ENCODE data around the gene PTPRJ. TPM values are rescaled to one million over a fixed set of nuclear protein-coding genes. Genes with fewer than 3 reads are reported as not detected.

Gene PTPRJ
- total and polyA plus RNA-seq, 10 donors, result 6.4 to 135 (median 74.6) TPM

DNA sequence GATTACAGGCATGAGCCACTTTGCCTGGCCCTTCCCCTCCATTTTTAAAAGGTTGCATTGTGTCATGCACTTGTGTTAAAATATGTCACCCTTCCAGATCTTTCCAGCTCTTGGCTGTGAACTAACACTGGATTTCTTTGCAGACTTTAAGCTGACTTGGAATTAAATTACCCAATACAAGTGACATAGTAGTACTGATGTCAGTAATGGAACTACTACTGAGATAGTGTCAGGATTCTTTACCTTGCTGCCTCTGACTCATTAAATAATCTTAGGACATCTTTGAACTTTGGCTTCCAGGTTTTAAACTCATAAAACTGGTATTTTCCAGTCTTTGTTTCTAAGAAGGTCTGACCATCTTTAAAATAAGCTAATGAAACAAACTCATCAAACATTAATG, 184.5 kb downstream of the PTPRJ start:
- DNase-seq, result no peak
- H3K4me1 ChIP-seq, result peaks cover 0 to 12% (median 4%) of the 10 kb centered on the region in 6 donors
- intact Hi-C loops (cut with DNase I; ENCODE audit: low total_unique reads), result no loop called here
- TF ChIP-seq POLR2A (IDR thresholded peaks at IDR 0.05) (no peak), POLR2AphosphoS5 (IDR thresholded peaks at IDR 0.05) (no peak)
- TF ChIP-seq, protein P1, sequence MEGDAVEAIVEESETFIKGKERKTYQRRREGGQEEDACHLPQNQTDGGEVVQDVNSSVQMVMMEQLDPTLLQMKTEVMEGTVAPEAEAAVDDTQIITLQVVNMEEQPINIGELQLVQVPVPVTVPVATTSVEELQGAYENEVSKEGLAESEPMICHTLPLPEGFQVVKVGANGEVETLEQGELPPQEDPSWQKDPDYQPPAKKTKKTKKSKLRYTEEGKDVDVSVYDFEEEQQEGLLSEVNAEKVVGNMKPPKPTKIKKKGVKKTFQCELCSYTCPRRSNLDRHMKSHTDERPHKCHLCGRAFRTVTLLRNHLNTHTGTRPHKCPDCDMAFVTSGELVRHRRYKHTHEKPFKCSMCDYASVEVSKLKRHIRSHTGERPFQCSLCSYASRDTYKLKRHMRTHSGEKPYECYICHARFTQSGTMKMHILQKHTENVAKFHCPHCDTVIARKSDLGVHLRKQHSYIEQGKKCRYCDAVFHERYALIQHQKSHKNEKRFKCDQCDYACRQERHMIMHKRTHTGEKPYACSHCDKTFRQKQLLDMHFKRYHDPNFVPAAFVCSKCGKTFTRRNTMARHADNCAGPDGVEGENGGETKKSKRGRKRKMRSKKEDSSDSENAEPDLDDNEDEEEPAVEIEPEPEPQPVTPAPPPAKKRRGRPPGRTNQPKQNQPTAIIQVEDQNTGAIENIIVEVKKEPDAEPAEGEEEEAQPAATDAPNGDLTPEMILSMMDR (IDR thresholded peaks at IDR 0.05 in 8 of 11, conservative IDR thresholded peaks at IDR 0.05 in 3 of 11), result no peak
- H3K27ac ChIP-seq, result no peak overlapping the region
- no peaks in the 10 kb centered on the region for H3K9me3 ChIP-seq
- no peak overlapping the region for H3K4me3 ChIP-seq
- peaks cover 0 to 100% (median 59%) of the 10 kb centered on the region in 6 donors for H3K36me3 ChIP-seq
- H3K27me3 ChIP-seq (replicated peaks in 1 of 7), result no peaks in the 10 kb centered on the region

DNA sequence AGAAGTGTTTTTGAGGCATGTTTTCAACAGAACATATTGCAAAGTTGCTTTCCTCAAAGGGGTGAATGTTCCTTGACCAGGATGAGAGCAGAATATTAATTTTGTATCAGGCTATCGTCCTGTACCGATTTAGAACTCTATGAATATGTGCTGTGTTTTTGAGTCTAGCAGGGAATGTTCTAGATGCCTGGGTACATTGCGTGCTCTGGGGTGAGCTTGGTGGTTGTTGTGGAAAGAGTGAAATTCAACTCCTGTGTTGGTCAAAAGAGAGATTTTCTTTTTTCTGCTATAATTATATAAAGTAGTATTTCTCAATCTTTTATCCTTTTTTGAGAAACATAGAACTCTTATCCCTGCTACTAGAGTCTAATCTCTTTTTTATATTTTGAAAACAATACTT, 185.1 kb downstream of the PTPRJ start:
- 64 to 98% (median 79%) methylated on average over 3 of the region's 3 CpGs for WGBS, 5 donors
- intact Hi-C loops (cut with DNase I; ENCODE audit: low total_unique reads), result no loop called here
- Histone ChIP-seq H3K36me3 (peaks cover 0 to 96% (median 54%) of the 10 kb centered on the region in 6 donors), H3K27me3 (replicated peaks in 1 of 7) (no peaks in the 10 kb centered on the region), H3K27ac (no peak overlapping the region), H3K9me3 (no peaks in the 10 kb centered on the region), H3K4me1 (peaks cover 0 to 17% (median 8%) of the 10 kb centered on the region in 6 donors), H3K4me3 (no peak overlapping the region)
- TF ChIP-seq POLR2AphosphoS5 (IDR thresholded peaks at IDR 0.05), result no peak
- TF ChIP-seq, protein P1 (IDR thresholded peaks at IDR 0.05 in 8 of 11, conservative IDR thresholded peaks at IDR 0.05 in 3 of 11), result no peak
- TF ChIP-seq POLR2A (IDR thresholded peaks at IDR 0.05), result no peak
- no peak for DNase-seq

DNA sequence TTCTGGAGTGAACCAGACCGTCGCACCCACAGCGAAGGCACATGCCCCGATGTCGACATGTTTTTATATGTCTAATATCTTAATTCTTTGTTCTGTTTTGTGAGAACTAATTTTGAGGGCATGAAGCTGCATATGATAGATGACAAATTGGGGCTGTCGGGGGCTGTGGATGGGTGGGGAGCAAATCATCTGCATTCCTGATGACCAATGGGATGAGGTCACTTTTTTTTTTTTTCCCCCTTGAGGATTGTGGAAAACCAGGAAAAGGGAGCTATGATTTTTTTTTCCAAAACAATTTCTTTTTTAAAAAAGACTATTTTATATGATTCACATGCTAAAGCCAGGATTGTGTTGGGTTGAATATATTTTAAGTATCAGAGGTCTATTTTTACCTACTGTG, 187.0 kb downstream of the PTPRJ start:
- peaks cover 0 to 77% (median 44%) of the 10 kb centered on the region in 6 donors for H3K36me3 ChIP-seq

DNA sequence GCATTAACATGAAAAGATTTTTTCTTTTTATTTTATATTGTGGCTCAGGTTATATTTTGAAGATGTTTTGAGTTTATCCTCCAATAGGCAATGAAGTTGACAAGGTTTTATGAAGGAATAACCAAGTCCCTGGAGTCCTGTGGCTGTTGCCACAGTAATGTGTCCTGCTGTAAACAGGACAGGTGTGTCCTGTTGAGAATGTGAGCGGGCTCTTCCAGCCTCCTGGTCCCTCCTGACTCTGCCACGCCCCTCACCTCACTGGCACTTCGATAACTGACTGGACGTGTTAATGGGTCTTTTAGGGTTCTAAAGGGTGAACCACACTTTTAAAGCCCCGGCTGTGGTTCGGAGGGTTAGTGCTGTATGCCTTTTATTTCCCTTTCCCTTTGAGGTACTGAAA, 188.5 kb downstream of the PTPRJ start:
- intact Hi-C loops (cut with DNase I; ENCODE audit: low total_unique reads), result no loop called here
- WGBS, 5 donors, result 81 to 93% (median 88%) methylated on average over 6 of the region's 6 CpGs
- no peaks in the 10 kb centered on the region for H3K27me3 ChIP-seq (replicated peaks in 1 of 7)
- peak overlapping the region in 2 of 8 donors; percentile 7 to 43 for H3K27ac ChIP-seq
- TF ChIP-seq, protein P1 (IDR thresholded peaks at IDR 0.05 in 8 of 11, conservative IDR thresholded peaks at IDR 0.05 in 3 of 11), result no peak
- TF ChIP-seq POLR2AphosphoS5 (IDR thresholded peaks at IDR 0.05) (no peak), POLR2A (IDR thresholded peaks at IDR 0.05) (no peak)
- peaks cover 6 to 39% (median 24%) of the 10 kb centered on the region in 6 donors for H3K4me1 ChIP-seq
- DNase-seq, result no peak
- H3K4me3 ChIP-seq, result no peak overlapping the region
- H3K36me3 ChIP-seq, result peaks cover 0 to 63% (median 36%) of the 10 kb centered on the region in 6 donors
- H3K9me3 ChIP-seq, result no peaks in the 10 kb centered on the region

More for the DNA sequence above, 187.0 kb downstream of the PTPRJ start:
- DNase-seq, result no peak
- intact Hi-C loops (cut with DNase I; ENCODE audit: low total_unique reads), result no loop called here
- 93 to 97% (median 97%) methylated on average over 6 of the region's 6 CpGs for WGBS, 5 donors
- peaks cover 6 to 31% (median 20%) of the 10 kb centered on the region in 6 donors for H3K4me1 ChIP-seq
- TF ChIP-seq, protein P1 (IDR thresholded peaks at IDR 0.05 in 8 of 11, conservative IDR thresholded peaks at IDR 0.05 in 3 of 11), result no peak
- TF ChIP-seq POLR2A (IDR thresholded peaks at IDR 0.05) (no peak), POLR2AphosphoS5 (IDR thresholded peaks at IDR 0.05) (no peak)
- H3K27me3 ChIP-seq (replicated peaks in 1 of 7), result no peaks in the 10 kb centered on the region
- H3K9me3 ChIP-seq, result no peaks in the 10 kb centered on the region
- H3K27ac ChIP-seq, result no peak overlapping the region
- H3K4me3 ChIP-seq, result no peak overlapping the region
